Measurements from ENCODE around the gene CDH22. TPM values are rescaled to one million over a fixed set of nuclear protein-coding genes. Genes with fewer than 3 reads are reported as not detected.

The CDH22 gene
- total and polyA plus RNA-seq, 7 experiments from 2014 or later = not detected

GRCh38 chr20:46216770-46217464, 91.4 kb downstream of the CDH22 start:
- H3K9me3 ChIP-seq (ENCODE audit: control insufficient read depth in 2 of 3, low read length in 3 of 3) = no peaks in the 10 kb centered on the region
- DNase-seq (no peak), ATAC-seq (no peak)
- Mint-ChIP-seq H3K9me3 (no peaks in the 10 kb centered on the region), H3K27ac (no peak overlapping the region), H3K27me3 (peaks cover 5 to 25% (median 15%) of the 10 kb centered on the region in 5 donors), H3K36me3 (no peaks in the 10 kb centered on the region), H3K4me3 (no peak overlapping the region), H3K4me1 (peaks cover 0 to 4% (median 0%) of the 10 kb centered on the region in 7 donors)
- no peaks in the 10 kb centered on the region for H3K4me1 ChIP-seq (ENCODE audit: control insufficient read depth in 2 of 2, insufficient read depth in 2 of 2, low read length in 2 of 2)
- intact Hi-C loops (cut with micrococcal nuclease) = no loop called here
- ChIA-PET CTCF (no interaction called here), POLR2A (no interaction called here)
- no peak overlapping the region for H3K27ac ChIP-seq (ENCODE audit: low read depth, low read length)
- H3K27me3 ChIP-seq (ENCODE audit: control insufficient read depth in 2 of 2, insufficient read depth in 2 of 2, low read length in 2 of 2) = no peaks in the 10 kb centered on the region
- no peaks in the 10 kb centered on the region for H3K36me3 ChIP-seq (ENCODE audit: control insufficient read depth in 2 of 3, insufficient read depth in 3 of 3, low read length in 3 of 3)
- no peak overlapping the region for H3K4me3 ChIP-seq (ENCODE audit: low read length)

GRCh38 chr20:46215913-46216707, 92.2 kb downstream of the CDH22 start:
- ChIA-PET CTCF (no interaction called here), POLR2A (no interaction called here)
- Histone ChIP-seq H3K4me3 (ENCODE audit: low read length) (no peak overlapping the region), H3K4me1 (ENCODE audit: control insufficient read depth in 2 of 2, insufficient read depth in 2 of 2, low read length in 2 of 2) (no peaks in the 10 kb centered on the region), H3K27me3 (ENCODE audit: control insufficient read depth in 2 of 2, insufficient read depth in 2 of 2, low read length in 2 of 2) (no peaks in the 10 kb centered on the region), H3K27ac (ENCODE audit: low read depth, low read length) (no peak overlapping the region), H3K36me3 (ENCODE audit: control insufficient read depth in 2 of 3, insufficient read depth in 3 of 3, low read length in 3 of 3) (no peaks in the 10 kb centered on the region), H3K9me3 (ENCODE audit: control insufficient read depth in 2 of 3, low read length in 3 of 3) (no peaks in the 10 kb centered on the region)
- Mint-ChIP-seq H3K9me3 (no peaks in the 10 kb centered on the region), H3K4me1 (peaks cover 0 to 4% (median 0%) of the 10 kb centered on the region in 7 donors), H3K27me3 (peaks cover 5 to 26% (median 17%) of the 10 kb centered on the region in 5 donors), H3K36me3 (no peaks in the 10 kb centered on the region), H3K4me3 (no peak overlapping the region), H3K27ac (no peak overlapping the region)
- DNase-seq (no peak), ATAC-seq (no peak)
- intact Hi-C loops (cut with micrococcal nuclease) = no loop called here

- H3K27ac Mint-ChIP-seq = no peak overlapping the region
- no peaks in the 10 kb centered on the region for H3K9me3 Mint-ChIP-seq
- Histone ChIP-seq H3K36me3 (ENCODE audit: control insufficient read depth in 2 of 3, insufficient read depth in 3 of 3, low read length in 3 of 3) (no peaks in the 10 kb centered on the region), H3K9me3 (ENCODE audit: control insufficient read depth in 2 of 3, low read length in 3 of 3) (no peaks in the 10 kb centered on the region), H3K27me3 (ENCODE audit: control insufficient read depth in 2 of 2, insufficient read depth in 2 of 2, low read length in 2 of 2) (no peaks in the 10 kb centered on the region), H3K27ac (ENCODE audit: low read depth, low read length) (no peak overlapping the region), H3K4me1 (ENCODE audit: control insufficient read depth in 2 of 2, insufficient read depth in 2 of 2, low read length in 2 of 2) (no peaks in the 10 kb centered on the region), H3K4me3 (ENCODE audit: low read length) (no peak overlapping the region)
- no peak overlapping the region for H3K4me3 Mint-ChIP-seq
- DNase-seq (no peak), ATAC-seq (no peak)
- H3K4me1 Mint-ChIP-seq = peaks cover 0 to 4% (median 0%) of the 10 kb centered on the region in 7 donors
- H3K36me3 Mint-ChIP-seq = no peaks in the 10 kb centered on the region
- intact Hi-C loops (cut with micrococcal nuclease) = no loop called here
- ChIA-PET POLR2A (no interaction called here), CTCF (no interaction called here)
- H3K27me3 Mint-ChIP-seq = peaks cover 5 to 27% (median 17%) of the 10 kb centered on the region in 5 donors
Observed at GRCh38 chr20:46214824-46215488, 93.3 kb downstream of the CDH22 start.

- Mint-ChIP-seq H3K27me3 (peaks cover 11 to 32% (median 24%) of the 10 kb centered on the region in 5 donors), H3K27ac (no peak overlapping the region), H3K4me1 (peaks cover 0 to 7% (median 0%) of the 10 kb centered on the region in 7 donors), H3K9me3 (peaks cover 0 to 1% (median 0%) of the 10 kb centered on the region in 11 donors), H3K36me3 (no peaks in the 10 kb centered on the region), H3K4me3 (no peak overlapping the region)
- ChIA-PET CTCF (no interaction called here), POLR2A (no interaction called here)
- no peak overlapping the region for H3K27ac ChIP-seq (ENCODE audit: low read depth, low read length)
- no peaks in the 10 kb centered on the region for H3K9me3 ChIP-seq (ENCODE audit: control insufficient read depth in 2 of 3, low read length in 3 of 3)
- no peak overlapping the region for H3K4me3 ChIP-seq (ENCODE audit: low read length)
- H3K27me3 ChIP-seq (ENCODE audit: control insufficient read depth in 2 of 2, insufficient read depth in 2 of 2, low read length in 2 of 2) = no peaks in the 10 kb centered on the region
- intact Hi-C loops (cut with micrococcal nuclease) = no loop called here
- no peaks in the 10 kb centered on the region for H3K36me3 ChIP-seq (ENCODE audit: control insufficient read depth in 2 of 3, insufficient read depth in 3 of 3, low read length in 3 of 3)
- H3K4me1 ChIP-seq (ENCODE audit: control insufficient read depth in 2 of 2, insufficient read depth in 2 of 2, low read length in 2 of 2) = no peaks in the 10 kb centered on the region
- ATAC-seq = no peak
- DNase-seq = no peak
Observed at GRCh38 chr20:46213946-46214823, 94.1 kb downstream of the CDH22 start.

- Histone ChIP-seq H3K4me3 (ENCODE audit: low read length) (no peak overlapping the region), H3K27me3 (ENCODE audit: control insufficient read depth in 2 of 2, insufficient read depth in 2 of 2, low read length in 2 of 2) (no peaks in the 10 kb centered on the region), H3K36me3 (ENCODE audit: control insufficient read depth in 2 of 3, insufficient read depth in 3 of 3, low read length in 3 of 3) (no peaks in the 10 kb centered on the region), H3K9me3 (ENCODE audit: control insufficient read depth in 2 of 3, low read length in 3 of 3) (no peaks in the 10 kb centered on the region), H3K27ac (ENCODE audit: low read depth, low read length) (no peak overlapping the region), H3K4me1 (ENCODE audit: control insufficient read depth in 2 of 2, insufficient read depth in 2 of 2, low read length in 2 of 2) (no peaks in the 10 kb centered on the region)
- ATAC-seq = no peak
- POLR2A ChIA-PET = no interaction called here
- H3K4me1 Mint-ChIP-seq = peaks cover 0 to 13% (median 0%) of the 10 kb centered on the region in 7 donors
- no peak overlapping the region for H3K4me3 Mint-ChIP-seq
- H3K9me3 Mint-ChIP-seq = peaks cover 0 to 1% (median 0%) of the 10 kb centered on the region in 11 donors
- H3K36me3 Mint-ChIP-seq = no peaks in the 10 kb centered on the region
- CTCF ChIA-PET = no interaction called here
- H3K27ac Mint-ChIP-seq = no peak overlapping the region
- H3K27me3 Mint-ChIP-seq = peaks cover 15 to 39% (median 34%) of the 10 kb centered on the region in 5 donors
- intact Hi-C loops (cut with micrococcal nuclease) = no loop called here
- DNase-seq = no peak
Observed at GRCh38 chr20:46212876-46213275, 95.4 kb downstream of the CDH22 start.

GRCh38 chr20:46212252-46212651, 96.0 kb downstream of the CDH22 start:
- peak overlapping the region in 1 of 9 donors; percentile 1 for H3K27ac Mint-ChIP-seq
- H3K4me3 Mint-ChIP-seq = no peak overlapping the region
- H3K27me3 ChIP-seq (ENCODE audit: control insufficient read depth in 2 of 2, insufficient read depth in 2 of 2, low read length in 2 of 2) = no peaks in the 10 kb centered on the region
- ATAC-seq (no peak), DNase-seq (no peak)
- H3K4me3 ChIP-seq (ENCODE audit: low read length) = no peak overlapping the region
- peaks cover 0 to 16% (median 0%) of the 10 kb centered on the region in 7 donors for H3K4me1 Mint-ChIP-seq
- POLR2A ChIA-PET = no interaction called here
- H3K36me3 ChIP-seq (ENCODE audit: control insufficient read depth in 2 of 3, insufficient read depth in 3 of 3, low read length in 3 of 3) = no peaks in the 10 kb centered on the region
- H3K36me3 Mint-ChIP-seq = no peaks in the 10 kb centered on the region
- intact Hi-C loops (cut with micrococcal nuclease) = no loop called here
- H3K9me3 Mint-ChIP-seq = peaks cover 0 to 1% (median 0%) of the 10 kb centered on the region in 11 donors
- no peak overlapping the region for H3K27ac ChIP-seq (ENCODE audit: low read depth, low read length)
- CTCF ChIA-PET = interaction anchor here (0.7 kb wide), 1 partner anchor 37 kb away, joined by 5 read pairs; no protein-coding TSS in a partner anchor
- peaks cover 20 to 39% (median 34%) of the 10 kb centered on the region in 5 donors for H3K27me3 Mint-ChIP-seq
- H3K9me3 ChIP-seq (ENCODE audit: control insufficient read depth in 2 of 3, low read length in 3 of 3) = no peaks in the 10 kb centered on the region
- no peaks in the 10 kb centered on the region for H3K4me1 ChIP-seq (ENCODE audit: control insufficient read depth in 2 of 2, insufficient read depth in 2 of 2, low read length in 2 of 2)

All from naive thymus-derived CD4-positive, alpha-beta T cell (primary cell).